K562 (cell line): Measurements from ENCODE around the gene NSUN3. TPM values are rescaled to one million over a fixed set of nuclear protein-coding genes. Genes with fewer than 3 reads are reported as not detected.

Source experiments
- BRF1 ChIP-seq: IDR thresholded peaks from 3 replicates; pipeline ENCODE4 v1.6.1; 2011; ENCODE audit warnings: borderline replicate concordance, mild to moderate bottlenecking; ENCODE audit not compliant: insufficient read length; ENCODE audit errors: extremely low read depth
- CREB3L1 ChIP-seq: fragments of 450-650 bp; IDR thresholded peaks from 2 replicates; pipeline ENCODE4 v1.6.1; 2014; ENCODE audit warnings: low read depth, mild to moderate bottlenecking, moderate library complexity, borderline replicate concordance
- DLX4 ChIP-seq: fragments of 250-450 bp; sonication (Bioruptor Pico); IDR thresholded peaks from 2 replicates; pipeline ENCODE4 v1.6.1; 2021; ENCODE audit warnings: mild to moderate bottlenecking
- EP400 ChIP-seq: fragments of 450-650 bp; IDR thresholded peaks from 2 replicates; pipeline ENCODE4 v1.6.1; 2017; ENCODE audit warnings: antibody characterized with exemption, mild to moderate bottlenecking, moderate library complexity
- L3MBTL2 ChIP-seq: fragments of 450-650 bp; IDR thresholded peaks from 2 replicates; pipeline ENCODE4 v1.6.1; 2016; ENCODE audit warnings: mild to moderate bottlenecking, moderate library complexity
- MAX ChIP-seq: sonication (generic); formaldehyde crosslinking; IDR thresholded peaks from 2 replicates; pipeline ENCODE4 v1.9.0; 2022; ENCODE audit warnings: mild to moderate bottlenecking, missing genetic modification reagents
- MGA ChIP-seq: fragments of 450-650 bp; IDR thresholded peaks from 2 replicates; pipeline ENCODE4 v1.6.1; 2016; ENCODE audit warnings: mild to moderate bottlenecking, moderate library complexity
- NCOA6 ChIP-seq: fragments of 450-650 bp; IDR thresholded peaks from 2 replicates; pipeline ENCODE4 v1.6.1; 2017; ENCODE audit warnings: mild to moderate bottlenecking
- SUPT5H ChIP-seq: fragments of 450-650 bp; IDR thresholded peaks from 2 replicates; pipeline ENCODE4 v1.6.1; 2016
- polyA plus RNA-seq, 8 experiments: library from polyadenylated mRNA; depleted of rRNA in 4 of 8; stranded (reverse) in 5 of 8; unstranded in 3 of 8; fragments of >200 nt; fragmentation: Nextera tagmentation in 2 of 8; fragmentation: Illumina TruSeq in 1 of 8; extraction: Ambion mirVana in 2 of 8; extraction: Trizol in 1 of 8; gene quantifications; 2 replicates each; pipeline versions ENCODE4 v1.2.1 to v1.2.3, GENCODE V29; 2011 to 2014; ENCODE audit warnings: inconsistent platforms in 1 of 8, missing spikeins in 1 of 8
- total RNA-seq, 7 experiments: library from RNA; depleted of rRNA in 6 of 7; stranded (reverse); fragments of >200 nt in 6 of 7; fragmentation: Illumina TruSeq in 2 of 7; extraction: Trizol in 2 of 7; gene quantifications; 2 replicates each; pipeline versions ENCODE4 v1.2.1 to v1.2.3, GENCODE V29; 2011 to 2021; ENCODE audit warnings: low replicate concordance in 1 of 7
- TF ChIP-seq, protein P1 (sequence below), 2 experiments: fragments of 450-650 bp in 1 of 2; sonication (generic) in 1 of 2; formaldehyde crosslinking in 1 of 2; IDR thresholded peaks in 1 of 2; conservative IDR thresholded peaks in 1 of 2; 2 replicates each; pipeline versions ENCODE4 v1.6.1 to v1.8.1; 2016 to 2023; ENCODE audit warnings: mild to moderate bottlenecking in 2 of 2, moderate library complexity in 2 of 2, inconsistent platforms in 1 of 2, missing genetic modification reagents in 1 of 2
- TF ChIP-seq, protein P2 (sequence below): fragments of 250-450 bp; sonication (Bioruptor Pico); IDR thresholded peaks from 2 replicates; pipeline ENCODE4 v1.5.0; 2021

Gene NSUN3
- total and polyA plus RNA-seq, 9 of the 15 experiments (the other 6 are each of a cell fraction or from before 2014, with no cell fraction given), result 4.4 to 12.3 (median 7.6) TPM

- TF ChIP-seq CREB3L1 (no peak), SUPT5H (no peak), NCOA6 (no peak), EP400 (0 out of 2 replicates have a peak, but pooled peaks have one; percentile 15), DLX4 (CRISPR knock-in tag) (no peak), MAX (CRISPR knock-in tag) (peak; percentile 33; the same call in 1 of the 2 replicates), BRF1 (no peak), MGA (peak; percentile 89), L3MBTL2 (peak; percentile 69)
- TF ChIP-seq, protein P1, sequence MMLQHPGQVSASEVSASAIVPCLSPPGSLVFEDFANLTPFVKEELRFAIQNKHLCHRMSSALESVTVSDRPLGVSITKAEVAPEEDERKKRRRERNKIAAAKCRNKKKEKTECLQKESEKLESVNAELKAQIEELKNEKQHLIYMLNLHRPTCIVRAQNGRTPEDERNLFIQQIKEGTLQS (IDR thresholded peaks at IDR 0.05), result peak; percentile 80
- TF ChIP-seq, protein P1 (CRISPR knock-in tag; conservative IDR thresholded peaks at IDR 0.05), result no peak
- TF ChIP-seq, protein P2, sequence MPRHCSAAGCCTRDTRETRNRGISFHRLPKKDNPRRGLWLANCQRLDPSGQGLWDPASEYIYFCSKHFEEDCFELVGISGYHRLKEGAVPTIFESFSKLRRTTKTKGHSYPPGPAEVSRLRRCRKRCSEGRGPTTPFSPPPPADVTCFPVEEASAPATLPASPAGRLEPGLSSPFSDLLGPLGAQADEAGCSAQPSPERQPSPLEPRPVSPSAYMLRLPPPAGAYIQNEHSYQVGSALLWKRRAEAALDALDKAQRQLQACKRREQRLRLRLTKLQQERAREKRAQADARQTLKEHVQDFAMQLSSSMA (CRISPR knock-in tag), result no peak
Measured at GRCh38 chr3:94159062-94159828, 96.4 kb downstream of the NSUN3 start (continued).
